Ovary (tissue), 9 donors: ENCODE measurements around the gene UBE2I. TPM values are rescaled to one million over a fixed set of nuclear protein-coding genes. Genes with fewer than 3 reads are reported as not detected.

Experiments
- DNase-seq, 5 donors: peaks; one replicate each; pipeline ENCODE4 v3.0.0-alpha.2; 2019 to 2020
- H3K27ac ChIP-seq, 2 donors: fragments of 200-600 bp; one replicate each; pipeline versions ENCODE4 v1.5.1 to v1.8.0; 2019 to 2022
- H3K27me3 ChIP-seq: fragments of 200-600 bp; one replicate; pipeline ENCODE4 v1.8.0; 2022
- H3K36me3 ChIP-seq: fragments of 200-600 bp; sonication (generic); one replicate; pipeline ENCODE4 v1.5.1; 2019
- H3K4me1 ChIP-seq: one replicate; pipeline ENCODE4 v1.8.1; 2013; ENCODE audit warnings: mild to moderate bottlenecking, moderate library complexity; ENCODE audit not compliant: insufficient read depth
- H3K4me3 ChIP-seq: fragments of 200-600 bp; sonication (generic); one replicate; pipeline ENCODE4 v1.5.1; 2017
- H3K9me3 ChIP-seq, 2 donors: fragments of 200-600 bp in 1 of 2; sonication (generic) in 1 of 2; one replicate each; pipeline versions ENCODE4 v1.5.1 to v1.8.1; 2013 to 2019; ENCODE audit warnings: mild to moderate bottlenecking in 1 of 2, moderate library complexity in 1 of 2
- EP300 ChIP-seq: sonication (generic); formaldehyde crosslinking; IDR thresholded peaks from one replicate; pipeline ENCODE4 v1.6.1; 2017; ENCODE audit warnings: antibody characterized with exemption
- POLR2A ChIP-seq: fragments of 450-650 bp; IDR thresholded peaks from one replicate; pipeline ENCODE4 v1.6.1; 2017; ENCODE audit warnings: antibody characterized with exemption, mild to moderate bottlenecking, moderate library complexity
- WGBS, 3 donors: extraction: QIAGEN DNeasy Blood & Tissue Kit in 1 of 3; methylation state at CpG; one replicate each; pipeline versions ENCODE4 v1.1.5 to v1.1.7; 2013 to 2017; 5-methylcytosine and 5-hydroxymethylcytosine counted together
- intact Hi-C, 4 donors: fragments of 100-400 bp; cut with DNase I; formaldehyde crosslinking; loops; one replicate each; pipeline versions ENCODE4 v1.11.0 to v1.15.1; 2022 to 2023
- polyA plus RNA-seq, 2 donors: library from polyadenylated mRNA; stranded (reverse); fragments of 200-250 nt in 1 of 2; fragments of 350-450 nt in 1 of 2; fragmentation: Illumina TruSeq in 1 of 2; extraction: RNeasy Lipid Tissue Mini Kit (QIAGEN cat#74804) in 1 of 2; gene quantifications; one replicate each; pipeline ENCODE4 v1.2.3, GENCODE V29; 2013 to 2014
- total RNA-seq, 7 donors: library from RNA; depleted of rRNA in 2 of 7; stranded (reverse); fragments of >200 nt in 2 of 7; fragmentation: NEBNext Ultra II Directional in 3 of 7; extraction: Animal tissue kit (Norgen Biotek cat#: 25700) in 3 of 7; gene quantifications; one replicate each; pipeline versions ENCODE4 v1.1.0 to v1.2.4, GENCODE V29; 2016 to 2023
- TF ChIP-seq, protein P1 (sequence below), 3 donors: fragments of 450-650 bp in 2 of 3; fragments of 200-600 bp in 1 of 3; IDR thresholded peaks; one replicate each; pipeline versions ENCODE4 v1.5.1 to v1.8.0; 2016 to 2022; ENCODE audit warnings: antibody characterized with exemption in 3 of 3, mild to moderate bottlenecking in 1 of 3
- donor health status: DM: no; HTN: no; CAD: no; lungs with moderate emphysema.
- donor health status: DM: no; HTN: no; CAD: no.
- donor health status: Bipolar disorder and iron deficiency.
- donor health status: DM: yes; HTN: yes; CAD: no.
- donor health status: DM: no; HTN: no; CAD: no.
- donor health status: DM: yes; HTN: yes; CAD: no.

Gene UBE2I
- total and polyA plus RNA-seq, 9 donors, result 63.9 to 258 (median 145) TPM

DNA sequence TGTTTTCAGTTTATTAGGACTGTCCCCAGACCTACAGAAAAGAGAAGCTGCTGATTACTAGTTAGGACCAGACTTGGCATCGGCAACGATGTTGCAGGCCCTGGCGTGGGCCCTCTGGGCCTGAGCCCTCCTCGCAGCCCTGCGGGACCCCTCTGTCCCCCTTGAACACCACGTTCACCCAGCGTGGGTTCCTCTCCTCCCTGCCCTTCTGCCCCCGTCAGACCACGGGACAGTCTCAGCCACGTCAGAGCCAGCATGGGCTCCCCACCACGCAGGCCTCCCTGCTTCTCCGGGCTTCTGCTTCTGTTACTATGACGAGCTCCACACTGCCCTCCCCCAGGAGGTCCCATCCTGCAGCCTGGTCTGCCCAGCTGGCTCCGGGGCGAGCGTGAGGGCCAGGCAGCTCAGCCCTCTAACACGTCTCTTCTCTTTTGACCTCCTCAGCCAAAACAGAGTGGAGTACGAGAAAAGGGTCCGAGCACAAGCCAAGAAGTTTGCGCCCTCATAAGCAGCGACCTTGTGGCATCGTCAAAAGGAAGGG, 14.9 kb downstream of the UBE2I start:
- intact Hi-C loops, result no loop called here
- WGBS, 3 donors, result 78 to 81% (median 80%) methylated on average over 22 of the region's 22 CpGs
- DNase-seq, result no peak
- TF ChIP-seq, protein P1, sequence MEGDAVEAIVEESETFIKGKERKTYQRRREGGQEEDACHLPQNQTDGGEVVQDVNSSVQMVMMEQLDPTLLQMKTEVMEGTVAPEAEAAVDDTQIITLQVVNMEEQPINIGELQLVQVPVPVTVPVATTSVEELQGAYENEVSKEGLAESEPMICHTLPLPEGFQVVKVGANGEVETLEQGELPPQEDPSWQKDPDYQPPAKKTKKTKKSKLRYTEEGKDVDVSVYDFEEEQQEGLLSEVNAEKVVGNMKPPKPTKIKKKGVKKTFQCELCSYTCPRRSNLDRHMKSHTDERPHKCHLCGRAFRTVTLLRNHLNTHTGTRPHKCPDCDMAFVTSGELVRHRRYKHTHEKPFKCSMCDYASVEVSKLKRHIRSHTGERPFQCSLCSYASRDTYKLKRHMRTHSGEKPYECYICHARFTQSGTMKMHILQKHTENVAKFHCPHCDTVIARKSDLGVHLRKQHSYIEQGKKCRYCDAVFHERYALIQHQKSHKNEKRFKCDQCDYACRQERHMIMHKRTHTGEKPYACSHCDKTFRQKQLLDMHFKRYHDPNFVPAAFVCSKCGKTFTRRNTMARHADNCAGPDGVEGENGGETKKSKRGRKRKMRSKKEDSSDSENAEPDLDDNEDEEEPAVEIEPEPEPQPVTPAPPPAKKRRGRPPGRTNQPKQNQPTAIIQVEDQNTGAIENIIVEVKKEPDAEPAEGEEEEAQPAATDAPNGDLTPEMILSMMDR (IDR thresholded peaks at IDR 0.05), result no peak
- TF ChIP-seq EP300 (no peak), POLR2A (no peak)
- Histone ChIP-seq H3K9me3 (no peaks in the 10 kb centered on the region), H3K27me3 (no peaks in the 10 kb centered on the region), H3K4me1 (no peaks in the 10 kb centered on the region), H3K27ac (no peak overlapping the region), H3K36me3 (no peaks in the 10 kb centered on the region), H3K4me3 (no peak overlapping the region)

DNA sequence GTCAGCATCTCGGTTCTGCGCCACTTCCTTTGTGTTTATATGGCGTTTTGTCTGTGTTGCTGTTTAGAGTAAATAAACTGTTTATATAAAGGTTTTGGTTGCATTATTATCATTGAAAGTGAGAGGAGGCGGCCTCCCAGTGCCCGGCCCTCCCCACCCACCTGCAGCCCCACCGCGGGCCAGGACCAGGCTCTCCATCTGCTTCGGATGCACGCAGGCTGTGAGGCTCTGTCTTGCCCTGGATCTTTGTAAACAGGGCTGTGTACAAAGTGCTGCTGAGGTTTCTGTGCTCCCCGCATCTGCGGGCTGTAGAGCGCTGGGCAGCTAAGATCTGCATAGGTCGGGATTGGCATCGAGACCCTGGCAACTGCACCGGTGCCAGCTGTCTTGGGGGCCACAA, 15.8 kb downstream of the UBE2I start:
- Histone ChIP-seq H3K4me3 (no peak overlapping the region), H3K9me3 (no peaks in the 10 kb centered on the region), H3K4me1 (no peaks in the 10 kb centered on the region), H3K27ac (no peak overlapping the region), H3K36me3 (no peaks in the 10 kb centered on the region), H3K27me3 (no peaks in the 10 kb centered on the region)
- no peak for DNase-seq
- intact Hi-C loops, result no loop called here
- TF ChIP-seq, protein P1 (IDR thresholded peaks at IDR 0.05), result no peak
- no peak for TF ChIP-seq POLR2A
- TF ChIP-seq EP300, result no peak
- WGBS, 3 donors, result 76 to 83% (median 82%) methylated on average over 15 of the region's 15 CpGs

DNA sequence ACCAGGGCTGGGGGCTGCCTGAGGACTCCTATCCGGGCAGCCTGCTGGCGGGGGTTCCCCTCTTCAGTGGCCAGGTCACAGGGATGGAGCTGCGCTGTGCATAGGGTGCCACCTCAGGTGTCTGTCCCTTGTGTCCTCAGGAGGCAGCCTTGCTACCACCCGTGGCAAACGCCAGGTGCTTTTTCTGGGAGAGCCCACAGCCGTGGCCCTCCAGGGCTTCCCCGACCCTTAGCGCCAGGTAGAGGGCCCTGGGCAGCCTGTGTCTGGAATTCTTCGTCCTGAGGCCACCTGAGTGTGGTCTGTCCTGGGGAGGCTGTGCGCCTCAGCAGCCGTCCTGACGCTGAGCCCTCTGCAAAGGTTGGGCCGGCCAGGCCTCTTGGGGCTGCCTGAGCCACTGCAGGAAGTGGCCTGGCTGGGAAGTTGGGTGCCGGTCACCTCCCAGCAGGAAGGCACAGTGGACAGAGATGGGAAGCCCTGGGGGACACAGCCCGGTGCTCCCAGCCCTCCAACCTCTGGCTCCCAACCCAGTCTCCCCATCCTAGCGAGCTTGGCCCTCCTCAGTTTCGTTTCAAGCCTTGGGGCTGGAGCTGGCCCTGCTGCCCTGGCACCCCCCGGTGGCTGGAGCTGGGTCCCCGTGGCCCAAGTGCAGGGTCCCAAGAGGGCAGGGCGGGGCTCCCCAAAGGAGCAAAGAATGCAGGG, 16.4 kb downstream of the UBE2I start:
- WGBS, 3 donors, result 59 to 71% (median 61%) methylated on average over 20 of the region's 20 CpGs
- H3K27ac ChIP-seq, result no peak overlapping the region
- no peak overlapping the region for H3K4me3 ChIP-seq
- TF ChIP-seq EP300 (no peak), POLR2A (no peak)
- TF ChIP-seq, protein P1 (IDR thresholded peaks at IDR 0.05), result no peak
- H3K9me3 ChIP-seq, result no peaks in the 10 kb centered on the region
- no peaks in the 10 kb centered on the region for H3K36me3 ChIP-seq
- no peak for DNase-seq
- H3K4me1 ChIP-seq, result no peaks in the 10 kb centered on the region
- no peaks in the 10 kb centered on the region for H3K27me3 ChIP-seq
- intact Hi-C loops, result no loop called here

- H3K4me3 ChIP-seq, result no peak overlapping the region
- H3K9me3 ChIP-seq, result no peaks in the 10 kb centered on the region
- intact Hi-C loops, result no loop called here
- H3K27me3 ChIP-seq, result no peaks in the 10 kb centered on the region
- no peaks in the 10 kb centered on the region for H3K36me3 ChIP-seq
- no peak for DNase-seq
- H3K4me1 ChIP-seq, result no peaks in the 10 kb centered on the region
- H3K27ac ChIP-seq, result no peak overlapping the region
- 63 to 68% (median 66%) methylated on average over 17 of the region's 17 CpGs for WGBS, 3 donors
- TF ChIP-seq POLR2A (no peak), EP300 (no peak)
- TF ChIP-seq, protein P1 (IDR thresholded peaks at IDR 0.05), result no peak
These were observed 17.0 kb downstream of the UBE2I start for GRCh38 chr16:1326391-1326790.
